ENCODE results near the gene AIFM2.
"Not testable (repeated sequence)": the region's sequence is repeated elsewhere in the genome, so short reads cannot be mapped to it uniquely, and the experiment has no call there.

Gene AIFM2

GRCh38 chr10:70132098-70133029 is at the start of gene AIFM2:
Gene AIFM2 (minus strand): TSS chr10:70132825. CDS start chr10:70124084, 8,741 bp downstream.
- DNase-seq, result no peak

GRCh38 chr10:70179209-70179608 is 46.6 kb upstream of the AIFM2 start:
- not testable (repeated sequence) for DNase-seq

GRCh38 chr10:70178139-70178725 is 45.6 kb upstream of the AIFM2 start:
- DNase-seq, result no peak

GRCh38 chr10:70176441-70176840 is 43.8 kb upstream of the AIFM2 start:
- DNase-seq, result no peak

GRCh38 chr10:70175516-70175915 is 42.9 kb upstream of the AIFM2 start:
- DNase-seq, result no peak

GRCh38 chr10:70174058-70174741 is 41.6 kb upstream of the AIFM2 start:
- DNase-seq, result no peak

- DNase-seq, result no peak
Measured at GRCh38 chr10:70169649-70170364, 37.2 kb upstream of the AIFM2 start.

- no peak for DNase-seq
Measured at GRCh38 chr10:70169011-70169410, 36.4 kb upstream of the AIFM2 start.

GRCh38 chr10:70167246-70167645 is 34.6 kb upstream of the AIFM2 start:
- no peak for DNase-seq

- no peak for DNase-seq
Measured at GRCh38 chr10:70166394-70166793, 33.8 kb upstream of the AIFM2 start.

GRCh38 chr10:70164163-70164562 is 31.5 kb upstream of the AIFM2 start:
- no peak for DNase-seq

- no peak for DNase-seq
Measured at GRCh38 chr10:70163448-70163847, 30.8 kb upstream of the AIFM2 start.

- no peak for DNase-seq
Measured at GRCh38 chr10:70162892-70163201, 30.2 kb upstream of the AIFM2 start.

GRCh38 chr10:70162151-70162891 is 29.7 kb upstream of the AIFM2 start:
- no peak for DNase-seq

GRCh38 chr10:70160798-70161197 is 28.2 kb upstream of the AIFM2 start:
- DNase-seq, result no peak

- not testable (repeated sequence) for DNase-seq
Measured at GRCh38 chr10:70159366-70159765, 26.7 kb upstream of the AIFM2 start.

GRCh38 chr10:70158113-70158512 is 25.5 kb upstream of the AIFM2 start:
- no peak for DNase-seq

- DNase-seq, result no peak
Measured at GRCh38 chr10:70155255-70155838, 22.7 kb upstream of the AIFM2 start.

GRCh38 chr10:70148516-70148915 is 15.9 kb upstream of the AIFM2 start:
- no peak for DNase-seq

- no peak for DNase-seq
Measured at GRCh38 chr10:70147259-70147625, 14.6 kb upstream of the AIFM2 start.

- peak; percentile 78 for DNase-seq
Measured at GRCh38 chr10:70146489-70147258, 14.0 kb upstream of the AIFM2 start, which contains the start of gene TYSND1. Gene TYSND1 (minus strand): TSS chr10:70146700. CDS start chr10:70146586, 114 bp downstream.
